Esophagus muscularis mucosa (tissue), 4 donors: Measurements from ENCODE around the gene IFIT5. TPM values are rescaled to one million over a fixed set of nuclear protein-coding genes. Genes with fewer than 3 reads are reported as not detected.

ENCODE experiments used
- DNase-seq: peaks from one replicate; pipeline ENCODE4 v3.0.0-alpha.2; 2017; ENCODE audit errors: extremely low spot score
- H3K27ac ChIP-seq, 4 donors: fragments of 200-600 bp; sonication (generic); replicated peaks in 1 of 4; 1 replicate in 3 of 4; 2 replicates in 1 of 4; pipeline ENCODE4 v1.5.1; 2016 to 2019; ENCODE audit warnings: mild to moderate bottlenecking in 1 of 4
- H3K27me3 ChIP-seq, 4 donors: fragments of 200-600 bp; sonication (generic); one replicate each; pipeline versions ENCODE4 v1.5.1 to v1.6.0; 2016 to 2019
- H3K36me3 ChIP-seq, 4 donors: fragments of 200-600 bp; sonication (generic); one replicate each; pipeline ENCODE4 v1.5.1; 2016 to 2019
- H3K4me1 ChIP-seq, 4 donors: fragments of 200-600 bp; sonication (generic); one replicate each; pipeline ENCODE4 v1.5.1; 2016 to 2019
- H3K4me3 ChIP-seq, 4 donors: fragments of 200-600 bp; sonication (generic); 1 replicate in 2 of 4; 2 replicates in 2 of 4; pipeline ENCODE4 v1.5.1; 2016 to 2019; ENCODE audit warnings: mild to moderate bottlenecking in 4 of 4, moderate library complexity in 1 of 4
- H3K9me3 ChIP-seq, 4 donors: fragments of 200-600 bp; sonication (generic); 1 replicate in 3 of 4; 2 replicates in 1 of 4; pipeline ENCODE4 v1.5.1; 2016 to 2019
- EP300 ChIP-seq: sonication (generic); formaldehyde crosslinking; IDR thresholded peaks from one replicate; pipeline ENCODE4 v1.6.1; 2017; ENCODE audit warnings: antibody characterized with exemption
- POLR2A ChIP-seq: fragments of 450-650 bp; IDR thresholded peaks from one replicate; pipeline ENCODE4 v1.6.1; 2017; ENCODE audit warnings: antibody characterized with exemption, moderate library complexity, mild to moderate bottlenecking, low read depth
- POLR2AphosphoS5 ChIP-seq, 2 donors: sonication (generic); formaldehyde crosslinking; IDR thresholded peaks; one replicate each; pipeline ENCODE4 v1.6.1; 2017; ENCODE audit warnings: antibody characterized with exemption in 2 of 2
- WGBS: methylation state at CpG from one replicate; pipeline ENCODE4 v1.1.5; 2018; 5-methylcytosine and 5-hydroxymethylcytosine counted together
- intact Hi-C: fragments of 100-400 bp; cut with DNase I; formaldehyde crosslinking; loops from one replicate; pipeline ENCODE4 v1.15.1; 2023
- total RNA-seq, 4 donors: library from RNA; depleted of rRNA; stranded (reverse); fragments of >200 nt; gene quantifications; one replicate each; pipeline versions ENCODE4 v1.1.0 to v1.2.1, GENCODE V29; 2016
- TF ChIP-seq, protein P1 (sequence below), 3 experiments: fragments of 200-600 bp in 2 of 3; fragments of 450-650 bp in 1 of 3; sonication (generic) in 2 of 3; IDR thresholded peaks; one replicate each; pipeline ENCODE4 v1.5.1; 2017 to 2019; ENCODE audit warnings: antibody characterized with exemption in 3 of 3, mild to moderate bottlenecking in 2 of 3, moderate library complexity in 1 of 3

The IFIT5 gene, protein sequence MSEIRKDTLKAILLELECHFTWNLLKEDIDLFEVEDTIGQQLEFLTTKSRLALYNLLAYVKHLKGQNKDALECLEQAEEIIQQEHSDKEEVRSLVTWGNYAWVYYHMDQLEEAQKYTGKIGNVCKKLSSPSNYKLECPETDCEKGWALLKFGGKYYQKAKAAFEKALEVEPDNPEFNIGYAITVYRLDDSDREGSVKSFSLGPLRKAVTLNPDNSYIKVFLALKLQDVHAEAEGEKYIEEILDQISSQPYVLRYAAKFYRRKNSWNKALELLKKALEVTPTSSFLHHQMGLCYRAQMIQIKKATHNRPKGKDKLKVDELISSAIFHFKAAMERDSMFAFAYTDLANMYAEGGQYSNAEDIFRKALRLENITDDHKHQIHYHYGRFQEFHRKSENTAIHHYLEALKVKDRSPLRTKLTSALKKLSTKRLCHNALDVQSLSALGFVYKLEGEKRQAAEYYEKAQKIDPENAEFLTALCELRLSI
- total RNA-seq: 10 to 100 TPM; 13.0 to 23.3 (median 19.1) TPM

GRCh38 chr10:89414146-89414878, at the start of gene IFIT5:
IFIT5 (plus strand) TSS chr10:89414568; CDS start chr10:89414799, 231 bp downstream.
- intact Hi-C loops: no loop called here
- Histone ChIP-seq H3K4me3 (peak within 1 kb of the TSS; percentile 84 to 97 (median 88)), H3K9me3 (no peaks in the 10 kb centered on the region), H3K36me3 (peaks cover 0 to 12% (median 3%) of the 10 kb centered on the region in 4 donors), H3K27me3 (no peaks in the 10 kb centered on the region), H3K4me1 (peaks cover 27 to 52% (median 42%) of the 10 kb centered on the region in 4 donors), H3K27ac (peak within 1 kb of the TSS; percentile 95 to 99 (median 96))
- WGBS: 0% methylated on average over 23 of the region's 48 CpGs
- TF ChIP-seq, protein P1, sequence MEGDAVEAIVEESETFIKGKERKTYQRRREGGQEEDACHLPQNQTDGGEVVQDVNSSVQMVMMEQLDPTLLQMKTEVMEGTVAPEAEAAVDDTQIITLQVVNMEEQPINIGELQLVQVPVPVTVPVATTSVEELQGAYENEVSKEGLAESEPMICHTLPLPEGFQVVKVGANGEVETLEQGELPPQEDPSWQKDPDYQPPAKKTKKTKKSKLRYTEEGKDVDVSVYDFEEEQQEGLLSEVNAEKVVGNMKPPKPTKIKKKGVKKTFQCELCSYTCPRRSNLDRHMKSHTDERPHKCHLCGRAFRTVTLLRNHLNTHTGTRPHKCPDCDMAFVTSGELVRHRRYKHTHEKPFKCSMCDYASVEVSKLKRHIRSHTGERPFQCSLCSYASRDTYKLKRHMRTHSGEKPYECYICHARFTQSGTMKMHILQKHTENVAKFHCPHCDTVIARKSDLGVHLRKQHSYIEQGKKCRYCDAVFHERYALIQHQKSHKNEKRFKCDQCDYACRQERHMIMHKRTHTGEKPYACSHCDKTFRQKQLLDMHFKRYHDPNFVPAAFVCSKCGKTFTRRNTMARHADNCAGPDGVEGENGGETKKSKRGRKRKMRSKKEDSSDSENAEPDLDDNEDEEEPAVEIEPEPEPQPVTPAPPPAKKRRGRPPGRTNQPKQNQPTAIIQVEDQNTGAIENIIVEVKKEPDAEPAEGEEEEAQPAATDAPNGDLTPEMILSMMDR (IDR thresholded peaks at IDR 0.05): no peak
- TF ChIP-seq POLR2AphosphoS5 (IDR thresholded peaks at IDR 0.05) (peak; percentile 73 to 78), EP300 (no peak), POLR2A (peak; percentile 9)
- DNase-seq: peak; percentile 96

DNA sequence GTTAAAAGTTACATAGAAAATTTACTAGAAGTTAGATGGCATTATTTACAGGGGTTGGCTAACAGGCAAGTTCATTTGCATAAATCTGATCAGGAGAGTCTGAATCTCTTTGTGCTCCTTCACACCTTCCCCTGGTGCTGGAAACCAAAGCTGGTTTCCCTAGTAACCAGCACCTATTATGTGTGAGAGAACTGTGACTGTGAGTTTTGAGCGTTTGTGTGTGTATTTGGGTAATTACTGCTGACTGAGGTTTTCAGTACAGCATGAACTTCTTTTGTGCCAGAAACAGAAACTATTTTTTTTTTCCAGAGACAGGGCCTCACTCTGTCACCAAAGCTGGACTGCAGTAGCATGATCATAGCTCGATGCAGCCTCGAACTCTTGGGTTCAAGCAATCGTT, 46.8 kb upstream of the IFIT5 start:
- no peaks in the 10 kb centered on the region for H3K27me3 ChIP-seq
- no peak for DNase-seq
- H3K36me3 ChIP-seq: no peaks in the 10 kb centered on the region
- H3K9me3 ChIP-seq: no peaks in the 10 kb centered on the region
- H3K27ac ChIP-seq: peak overlapping the region; percentile 30 to 62 (median 42)
- WGBS: 43% methylated on average over 4 of the region's 4 CpGs
- no peak for TF ChIP-seq POLR2A
- TF ChIP-seq, protein P1 (IDR thresholded peaks at IDR 0.05): no peak
- no peak for TF ChIP-seq POLR2AphosphoS5 (IDR thresholded peaks at IDR 0.05)
- TF ChIP-seq EP300: no peak
- peaks cover 15 to 49% (median 33%) of the 10 kb centered on the region in 4 donors for H3K4me1 ChIP-seq
- intact Hi-C loops: no loop called here
- no peak overlapping the region for H3K4me3 ChIP-seq

GRCh38 chr10:89368129-89368528, 46.2 kb upstream of the IFIT5 start:
- no peaks in the 10 kb centered on the region for H3K27me3 ChIP-seq
- peak overlapping the region; percentile 30 to 62 (median 42) for H3K27ac ChIP-seq
- intact Hi-C loops: no loop called here
- WGBS: 80% methylated on average over 1 of the region's 1 CpG
- no peak for TF ChIP-seq POLR2A
- TF ChIP-seq, protein P1 (IDR thresholded peaks at IDR 0.05): no peak
- H3K4me1 ChIP-seq: peaks cover 12 to 44% (median 34%) of the 10 kb centered on the region in 4 donors
- DNase-seq: no peak
- no peaks in the 10 kb centered on the region for H3K9me3 ChIP-seq
- no peaks in the 10 kb centered on the region for H3K36me3 ChIP-seq
- H3K4me3 ChIP-seq: no peak overlapping the region

GRCh38 chr10:89369156-89370105, 44.9 kb upstream of the IFIT5 start:
- H3K4me3 ChIP-seq: no peak overlapping the region
- H3K27ac ChIP-seq: peak overlapping the region in 1 of 4 donors; percentile 0
- no peak for DNase-seq
- H3K4me1 ChIP-seq: peaks cover 25 to 43% (median 40%) of the 10 kb centered on the region in 4 donors
- no peaks in the 10 kb centered on the region for H3K9me3 ChIP-seq
- no peaks in the 10 kb centered on the region for H3K36me3 ChIP-seq
- intact Hi-C loops: loop anchor here (5.0 kb wide), 1 partner anchor 32 kb away; no protein-coding TSS in a partner anchor
- TF ChIP-seq EP300 (no peak), POLR2A (no peak)
- TF ChIP-seq, protein P1 (IDR thresholded peaks at IDR 0.05): peak; percentile 29 to 48 (median 46)
- no peaks in the 10 kb centered on the region for H3K27me3 ChIP-seq
- 78% methylated on average over 5 of the region's 5 CpGs for WGBS
